GM23248 (cell line): ENCODE measurements around the gene TEX10. TPM values are rescaled to one million over a fixed set of nuclear protein-coding genes. Genes with fewer than 3 reads are reported as not detected.
A peak's percentile ranks its signal among the peaks of the same experiment; 100 is the strongest.

Experiments
- DNase-seq: peaks from one replicate; pipeline ENCODE4 v3.0.0-alpha.2; 2015
- H2AFZ ChIP-seq: fragments of 200-600 bp; sonication (generic); 2 replicates; pipeline ENCODE4 v1.6.1; 2016; ENCODE audit warnings: antibody characterized with exemption
- H3F3A ChIP-seq: fragments of 200-600 bp; sonication (generic); 2 replicates; pipeline ENCODE4 v1.6.1; 2016; ENCODE audit warnings: mild to moderate bottlenecking, antibody characterized with exemption, mixed run types; ENCODE audit not compliant: insufficient read depth
- H3K27ac ChIP-seq: fragments of 200-600 bp; sonication (generic); 2 replicates; pipeline ENCODE4 v1.5.1; 2016; ENCODE audit warnings: mild to moderate bottlenecking
- H3K27me3 ChIP-seq: fragments of 200-600 bp; sonication (generic); replicated peaks from 2 replicates; pipeline ENCODE4 v1.6.1; 2016; ENCODE audit warnings: mild to moderate bottlenecking; ENCODE audit not compliant: insufficient read depth
- H3K36me3 ChIP-seq: fragments of 200-600 bp; sonication (generic); 2 replicates; pipeline ENCODE4 v1.6.1; 2016; ENCODE audit warnings: low read depth, mild to moderate bottlenecking
- H3K4me1 ChIP-seq: fragments of 200-600 bp; sonication (generic); 2 replicates; pipeline ENCODE4 v1.6.1; 2016; ENCODE audit warnings: mild to moderate bottlenecking; ENCODE audit not compliant: insufficient read depth
- H3K4me2 ChIP-seq: fragments of 200-600 bp; sonication (generic); one replicate; pipeline ENCODE4 v1.6.1; 2016; ENCODE audit warnings: mild to moderate bottlenecking; ENCODE audit not compliant: unreplicated experiment
- H3K4me3 ChIP-seq: fragments of 200-600 bp; sonication (generic); 2 replicates; pipeline ENCODE4 v1.5.1; 2016; ENCODE audit warnings: mild to moderate bottlenecking
- H3K79me2 ChIP-seq: fragments of 200-600 bp; sonication (generic); 2 replicates; pipeline ENCODE4 v1.6.1; 2016; ENCODE audit warnings: mild to moderate bottlenecking; ENCODE audit not compliant: insufficient read depth
- H3K9ac ChIP-seq: fragments of 200-600 bp; sonication (generic); 2 replicates; pipeline ENCODE4 v1.6.1; 2016; ENCODE audit warnings: mild to moderate bottlenecking
- H3K9me2 ChIP-seq: fragments of 200-600 bp; sonication (generic); 2 replicates; pipeline ENCODE4 v1.6.1; 2016; ENCODE audit warnings: mixed run types, mild to moderate bottlenecking, moderate library complexity; ENCODE audit not compliant: insufficient read depth
- H3K9me3 ChIP-seq: fragments of 200-600 bp; sonication (generic); one replicate; pipeline ENCODE4 v1.6.1; 2017; ENCODE audit warnings: low read depth
- H4K20me1 ChIP-seq: fragments of 200-600 bp; sonication (generic); 2 replicates; pipeline ENCODE4 v1.6.0; 2016; ENCODE audit not compliant: insufficient read depth
- EZH2 ChIP-seq: fragments of 200-600 bp; sonication (generic); IDR thresholded peaks from 2 replicates; pipeline ENCODE4 v1.6.1; 2018; ENCODE audit warnings: antibody characterized with exemption, mild to moderate bottlenecking; ENCODE audit not compliant: insufficient read depth, poor library complexity, severe bottlenecking
- EZH2phosphoT487 ChIP-seq: fragments of 200-600 bp; sonication (generic); IDR thresholded peaks from 2 replicates; pipeline ENCODE4 v1.6.1; 2018; ENCODE audit warnings: antibody characterized with exemption, moderate library complexity, mild to moderate bottlenecking, low read depth; ENCODE audit not compliant: insufficient read depth
- WGBS, 2 experiments: methylation state at CpG; one replicate each; pipeline ENCODE4 v1.1.6; 2015 to 2017; ENCODE audit warnings: low lambda C conversion rate in 2 of 2, low coverage in 1 of 2; ENCODE audit errors: missing lambda C conversion rate in 2 of 2; 5-methylcytosine and 5-hydroxymethylcytosine counted together
- in situ Hi-C: fragments of 300-500 bp; cut with MboI; formaldehyde crosslinking; loops from 2 replicates; pipeline ENCODE4 v1.15.0; 2020
- polyA plus RNA-seq: library from polyadenylated mRNA; unstranded; fragments of >200 nt; fragmentation: Nextera tagmentation; extraction: Ambion mirVana; gene quantifications from 2 replicates; pipeline ENCODE4 v1.2.1, GENCODE V29; 2016
- total RNA-seq: library from RNA; depleted of rRNA; stranded (reverse); fragments of >200 nt; shearing (Covaris generic); gene quantifications from 2 replicates; pipeline ENCODE4 v1.2.3, GENCODE V29; 2014

Gene TEX10
- total and polyA plus RNA-seq, 2 experiments from 2014 or later = 19.6 to 30.9 TPM

- no peaks in the 10 kb centered on the region for H3K9me2 ChIP-seq
- H3K27ac ChIP-seq = peak overlapping the region; percentile 31
- no peak overlapping the region for H3K4me3 ChIP-seq
- no peaks in the 10 kb centered on the region for H3K9me3 ChIP-seq
- H3K36me3 ChIP-seq = peaks cover 4% of the 10 kb centered on the region; the same call in 1 of the 2 replicates
- H4K20me1 ChIP-seq = no peaks in the 10 kb centered on the region
- in situ Hi-C loops = no loop called here
- H3K27me3 ChIP-seq = no peaks in the 10 kb centered on the region
- DNase-seq = peak; percentile 48
- H3F3A ChIP-seq = peaks cover 35% of the 10 kb centered on the region
- peak overlapping the region; percentile 37 for H3K4me2 ChIP-seq
- peaks cover 33% of the 10 kb centered on the region for H3K4me1 ChIP-seq
- TF ChIP-seq EZH2phosphoT487 (no peak), EZH2 (no peak)
- no peak overlapping the region for H2AFZ ChIP-seq
- H3K79me2 ChIP-seq = peaks cover 83% of the 10 kb centered on the region
- WGBS, 2 experiments = 83 to 97% methylated on average over 2 of the region's 2 CpGs
- H3K9ac ChIP-seq = no peak overlapping the region
Observed at GRCh38 chr9:100309992-100310391, 42.8 kb downstream of the TEX10 start.

DNA sequence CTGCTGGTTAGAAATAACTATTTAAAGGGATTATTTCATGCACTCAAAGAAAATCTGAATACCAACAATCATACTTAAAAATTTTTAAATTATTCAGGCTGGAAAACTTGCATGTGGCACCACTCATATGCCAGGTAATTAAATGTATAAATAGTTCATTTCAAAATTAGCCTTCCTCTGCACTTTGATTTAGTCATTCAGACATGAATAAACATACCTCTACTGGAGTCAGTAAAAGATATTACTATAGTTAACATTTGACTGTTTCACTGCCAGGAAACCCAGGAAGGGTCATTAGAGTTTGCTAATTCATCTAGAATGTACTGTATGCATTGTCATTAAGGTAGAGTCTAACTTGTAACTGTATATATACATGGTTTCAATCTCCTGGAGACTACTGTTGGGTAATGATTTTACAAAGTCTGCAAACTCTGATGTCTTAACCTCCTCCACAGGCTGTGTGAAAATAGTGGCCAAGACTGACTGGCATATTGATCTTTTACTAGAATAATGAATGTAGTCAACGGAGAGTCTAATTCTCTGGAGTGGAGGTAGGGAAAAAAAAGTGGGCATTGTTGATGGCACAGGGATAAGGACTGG, 43.7 kb downstream of the TEX10 start:
- TF ChIP-seq EZH2 (no peak), EZH2phosphoT487 (no peak)
- Histone ChIP-seq H3K36me3 (no peaks in the 10 kb centered on the region; the same call in 1 of the 2 replicates), H4K20me1 (no peaks in the 10 kb centered on the region), H3K4me1 (peaks cover 33% of the 10 kb centered on the region), H3K4me3 (no peak overlapping the region), H3K79me2 (peaks cover 83% of the 10 kb centered on the region), H3K9me3 (no peaks in the 10 kb centered on the region), H3K9me2 (no peaks in the 10 kb centered on the region), H2AFZ (no peak overlapping the region), H3K27ac (peak overlapping the region; percentile 31), H3K9ac (no peak overlapping the region), H3F3A (peaks cover 35% of the 10 kb centered on the region), H3K4me2 (peak overlapping the region; percentile 37), H3K27me3 (no peaks in the 10 kb centered on the region)
- in situ Hi-C loops = no loop called here
- DNase-seq = peak; percentile 58
- 85 to 100% methylated on average over 1 of the region's 1 CpG for WGBS, 2 experiments

- Histone ChIP-seq H3K27me3 (no peaks in the 10 kb centered on the region), H3K9me2 (no peaks in the 10 kb centered on the region), H3K27ac (no peak overlapping the region), H3K36me3 (peaks cover 10% of the 10 kb centered on the region), H3K9me3 (no peaks in the 10 kb centered on the region), H4K20me1 (no peaks in the 10 kb centered on the region), H3F3A (peaks cover 35% of the 10 kb centered on the region), H3K4me2 (no peak overlapping the region), H3K79me2 (peaks cover 77% of the 10 kb centered on the region), H3K4me3 (no peak overlapping the region), H3K4me1 (peaks cover 33% of the 10 kb centered on the region), H2AFZ (no peak overlapping the region), H3K9ac (no peak overlapping the region)
- DNase-seq = no peak
- WGBS, 2 experiments = 59 to 61% methylated on average over 2 of the region's 2 CpGs
- no peak for TF ChIP-seq EZH2
- TF ChIP-seq EZH2phosphoT487 = no peak
- in situ Hi-C loops = no loop called here
Observed at GRCh38 chr9:100307080-100307479, 45.7 kb downstream of the TEX10 start.

- Histone ChIP-seq H3K9ac (no peak overlapping the region), H3K4me2 (no peak overlapping the region), H3K4me1 (peaks cover 33% of the 10 kb centered on the region), H3K27me3 (no peaks in the 10 kb centered on the region), H3K36me3 (peaks cover 18% of the 10 kb centered on the region), H3K27ac (no peak overlapping the region), H2AFZ (no peak overlapping the region), H3F3A (peaks cover 35% of the 10 kb centered on the region), H3K4me3 (no peak overlapping the region), H3K79me2 (peaks cover 69% of the 10 kb centered on the region), H4K20me1 (no peaks in the 10 kb centered on the region), H3K9me2 (no peaks in the 10 kb centered on the region), H3K9me3 (no peaks in the 10 kb centered on the region)
- WGBS, 2 experiments = 93 to 100% methylated on average over 1 of the region's 1 CpG
- TF ChIP-seq EZH2 (no peak), EZH2phosphoT487 (no peak)
- DNase-seq = no peak
- in situ Hi-C loops = no loop called here
Observed at GRCh38 chr9:100306283-100306682, 46.5 kb downstream of the TEX10 start.

GRCh38 chr9:100303747-100304146, 49.0 kb downstream of the TEX10 start:
- Histone ChIP-seq H3K36me3 (peaks cover 32% of the 10 kb centered on the region), H3F3A (peaks cover 10% of the 10 kb centered on the region), H3K4me3 (no peak overlapping the region), H3K9ac (no peak overlapping the region), H3K9me3 (no peaks in the 10 kb centered on the region), H3K79me2 (peaks cover 59% of the 10 kb centered on the region), H2AFZ (no peak overlapping the region), H3K27me3 (no peaks in the 10 kb centered on the region), H3K4me1 (peaks cover 15% of the 10 kb centered on the region), H3K9me2 (no peaks in the 10 kb centered on the region), H3K27ac (no peak overlapping the region), H3K4me2 (no peak overlapping the region), H4K20me1 (no peaks in the 10 kb centered on the region)
- DNase-seq = no peak
- 97 to 99% methylated on average over 3 of the region's 3 CpGs for WGBS, 2 experiments
- in situ Hi-C loops = no loop called here
- no peak for TF ChIP-seq EZH2phosphoT487
- no peak for TF ChIP-seq EZH2
